ENCODE measurements around the gene P2RX2.

The P2RX2 gene

DNA sequence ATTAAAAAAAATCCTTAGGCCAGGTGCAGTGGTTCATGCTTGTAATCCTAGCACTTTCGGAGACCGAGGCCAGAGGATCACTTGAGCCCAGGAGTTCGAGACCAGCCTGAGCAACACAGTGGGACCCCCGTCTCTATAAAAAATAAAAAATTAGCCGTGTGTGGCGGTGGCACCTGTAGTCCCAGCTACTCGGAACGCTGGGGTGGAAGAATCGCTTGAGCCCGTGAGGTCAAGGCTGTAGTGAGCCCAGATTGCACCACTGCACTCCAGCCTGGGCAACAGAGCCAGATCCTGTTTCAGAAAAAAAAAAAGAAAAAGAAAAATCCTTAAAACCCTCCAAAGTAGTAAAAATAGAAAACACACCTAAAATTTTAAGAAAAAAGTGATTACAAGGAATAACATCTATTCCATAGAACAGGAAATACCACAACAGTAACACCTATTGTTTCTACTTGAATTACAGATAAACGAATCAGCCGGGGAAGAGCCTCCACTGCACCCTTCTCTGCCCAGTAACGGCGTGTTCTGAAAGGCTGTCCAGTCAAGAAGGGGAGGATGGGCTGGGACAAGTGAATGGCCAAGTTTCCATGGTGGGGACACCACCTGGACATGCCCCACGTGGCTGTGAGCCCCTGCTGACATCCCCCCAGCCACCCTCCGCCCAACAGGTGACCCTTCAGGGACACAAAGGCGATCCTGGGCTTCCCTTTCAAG lies 50.7 kb downstream of the P2RX2 start:
- TF ChIP-seq, protein P1, sequence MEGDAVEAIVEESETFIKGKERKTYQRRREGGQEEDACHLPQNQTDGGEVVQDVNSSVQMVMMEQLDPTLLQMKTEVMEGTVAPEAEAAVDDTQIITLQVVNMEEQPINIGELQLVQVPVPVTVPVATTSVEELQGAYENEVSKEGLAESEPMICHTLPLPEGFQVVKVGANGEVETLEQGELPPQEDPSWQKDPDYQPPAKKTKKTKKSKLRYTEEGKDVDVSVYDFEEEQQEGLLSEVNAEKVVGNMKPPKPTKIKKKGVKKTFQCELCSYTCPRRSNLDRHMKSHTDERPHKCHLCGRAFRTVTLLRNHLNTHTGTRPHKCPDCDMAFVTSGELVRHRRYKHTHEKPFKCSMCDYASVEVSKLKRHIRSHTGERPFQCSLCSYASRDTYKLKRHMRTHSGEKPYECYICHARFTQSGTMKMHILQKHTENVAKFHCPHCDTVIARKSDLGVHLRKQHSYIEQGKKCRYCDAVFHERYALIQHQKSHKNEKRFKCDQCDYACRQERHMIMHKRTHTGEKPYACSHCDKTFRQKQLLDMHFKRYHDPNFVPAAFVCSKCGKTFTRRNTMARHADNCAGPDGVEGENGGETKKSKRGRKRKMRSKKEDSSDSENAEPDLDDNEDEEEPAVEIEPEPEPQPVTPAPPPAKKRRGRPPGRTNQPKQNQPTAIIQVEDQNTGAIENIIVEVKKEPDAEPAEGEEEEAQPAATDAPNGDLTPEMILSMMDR (IDR thresholded peaks at IDR 0.05) = no peak
